Activated T-cell treated with anti-CD3 and anti-CD28 coated beads for 4 hours (primary cell): ENCODE results near the gene TGM2.
"Not testable (repeated sequence)": the region's sequence is repeated elsewhere in the genome, so short reads cannot be mapped to it uniquely, and the experiment has no call there.

Experiments used
- DNase-seq: peaks from one replicate; pipeline ENCODE4 v3.0.0-alpha.2; 2020

The TGM2 gene

DNA sequence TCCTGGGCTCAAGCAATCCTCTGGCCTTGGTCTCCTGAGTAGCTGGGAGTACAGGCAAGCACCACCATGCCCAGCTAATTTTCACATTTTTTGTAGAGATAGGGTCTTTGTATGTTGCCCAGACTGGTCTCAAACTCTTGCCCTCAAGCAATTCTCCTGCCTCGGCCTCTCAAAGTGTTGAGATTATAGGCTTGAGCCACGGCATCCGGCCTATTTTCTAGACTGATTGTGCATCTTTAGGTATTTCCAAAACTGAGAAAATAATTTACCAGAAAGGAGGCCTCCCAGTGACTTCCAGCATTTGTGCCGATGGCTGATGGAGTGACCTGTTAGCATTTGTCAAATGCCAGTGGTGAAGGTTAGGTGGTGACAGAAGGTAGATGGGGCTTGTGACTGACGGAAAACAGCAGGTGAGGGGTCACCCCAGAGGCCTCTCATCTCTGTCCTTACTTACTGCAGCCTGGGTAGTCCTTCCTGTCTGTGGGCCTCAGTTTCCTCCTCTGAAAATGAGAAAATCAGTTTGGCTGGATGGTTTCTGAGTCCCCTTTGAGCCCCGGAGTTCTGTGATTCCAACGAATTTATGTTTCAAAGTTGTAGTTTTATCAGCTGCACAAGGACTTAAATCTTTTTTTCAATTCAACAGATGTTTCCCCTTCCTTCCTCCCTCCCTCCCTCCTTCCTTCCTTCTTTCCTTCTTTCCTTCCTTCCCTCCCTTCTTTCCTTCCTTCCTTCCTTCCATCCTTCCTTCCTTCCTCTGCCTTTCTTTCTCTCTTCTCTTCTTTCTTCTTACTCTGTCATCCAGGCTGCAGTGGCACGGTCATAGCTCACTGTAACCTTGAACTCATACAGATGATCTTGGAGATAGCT is 53.5 kb downstream of the TGM2 start:
- DNase-seq: no peak

DNA sequence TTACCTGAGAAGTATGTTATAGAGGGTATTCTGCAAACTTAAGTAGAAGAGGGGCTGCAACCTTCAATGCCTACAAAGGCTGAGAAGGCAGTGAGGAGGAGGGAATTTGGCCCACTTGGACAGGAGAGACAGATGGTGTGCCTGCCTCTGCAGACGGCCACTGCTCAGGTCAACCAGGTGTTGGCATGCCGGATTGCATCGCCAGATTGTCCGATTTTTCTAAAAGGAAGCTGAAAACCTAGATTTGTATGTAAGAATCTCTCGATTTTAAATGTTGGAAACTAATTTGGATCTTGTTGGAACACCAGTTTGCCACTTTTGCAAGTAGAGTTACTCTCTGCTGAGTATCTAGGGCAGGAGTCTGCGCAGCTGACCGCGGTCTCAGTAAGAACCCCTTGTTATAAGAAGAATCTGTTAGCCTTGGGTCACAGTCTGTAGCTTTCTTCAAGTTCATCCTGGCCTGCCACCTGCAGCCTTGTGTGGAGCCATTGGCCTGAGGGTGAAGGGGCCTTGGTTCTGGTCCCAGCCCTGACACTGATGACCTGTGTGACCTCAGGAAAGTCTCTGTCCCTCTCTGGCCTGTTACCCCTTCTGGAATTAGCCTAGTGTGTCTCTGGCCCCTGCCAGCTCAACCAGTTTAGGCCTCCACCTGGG is 54.4 kb downstream of the TGM2 start:
- DNase-seq: no peak

DNA sequence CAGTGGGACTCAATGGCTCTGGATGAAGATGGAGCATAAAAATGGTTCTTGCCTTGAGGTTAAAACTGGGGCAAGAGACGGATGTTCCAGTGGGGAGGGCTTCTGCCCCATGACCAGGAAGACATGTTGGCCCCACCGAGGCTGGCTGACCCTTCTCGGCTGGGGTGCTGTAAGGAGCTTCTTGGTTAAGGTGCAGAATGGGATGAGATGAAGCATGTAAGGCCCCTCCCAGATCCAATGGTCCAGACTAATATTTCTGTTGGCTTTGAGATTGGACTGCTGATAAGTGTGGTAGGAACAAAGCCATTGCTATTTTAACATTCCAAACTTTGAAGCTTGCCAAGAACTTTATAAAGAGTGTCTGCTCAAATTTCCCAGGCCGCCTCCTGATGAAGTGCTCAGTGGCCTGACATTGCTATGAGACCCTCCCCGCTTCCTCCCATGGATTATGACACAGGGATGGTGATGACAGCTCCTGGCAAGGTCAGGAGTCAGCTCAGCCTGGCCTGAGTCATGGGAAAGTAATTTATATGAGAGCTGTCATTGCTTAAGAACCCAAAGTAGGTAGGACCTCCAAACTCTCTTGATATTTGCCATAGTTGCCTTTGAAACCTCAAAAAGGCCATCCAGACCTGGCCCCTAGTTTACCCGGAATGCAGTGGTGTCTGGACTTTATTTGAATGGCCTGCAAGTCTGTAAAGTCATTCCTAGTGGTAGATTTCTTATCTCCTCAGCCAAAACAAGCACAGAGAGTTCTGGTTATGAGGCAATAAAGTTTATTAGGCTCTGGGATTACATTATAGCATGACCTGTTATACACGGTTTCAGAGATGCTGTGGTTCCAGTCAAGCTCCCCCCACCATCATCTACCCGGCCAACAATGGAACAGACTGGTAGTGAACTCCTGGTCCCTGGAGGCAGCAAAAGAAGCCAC is 55.2 kb downstream of the TGM2 start:
- DNase-seq: no peak

DNA sequence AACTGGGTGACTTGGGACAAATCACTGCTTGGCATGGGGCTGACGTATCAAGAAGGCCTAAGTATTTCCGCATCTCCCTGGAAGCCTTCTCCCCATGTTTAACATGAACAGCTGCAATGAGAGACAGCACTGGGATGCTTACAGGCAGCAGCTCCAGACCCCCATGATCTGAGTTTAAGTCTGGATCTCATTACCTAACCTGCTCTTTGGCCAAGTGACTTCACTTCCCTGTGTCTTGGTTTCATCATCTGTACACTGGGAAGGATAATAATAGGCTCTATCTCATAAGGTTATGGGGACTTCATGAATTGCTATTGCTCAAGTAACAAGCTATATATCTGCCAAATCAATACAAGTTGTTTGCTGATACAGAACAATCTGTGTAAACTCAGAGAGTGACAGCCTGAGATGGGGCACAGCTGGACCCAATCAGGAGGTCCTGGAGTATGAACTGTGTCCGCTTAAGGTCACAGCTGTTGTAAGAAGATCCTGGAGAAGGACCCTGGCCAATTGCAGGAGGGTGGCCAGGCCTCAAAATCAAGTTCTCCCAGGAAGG is 56.0 kb downstream of the TGM2 start:
- DNase-seq: no peak

DNA sequence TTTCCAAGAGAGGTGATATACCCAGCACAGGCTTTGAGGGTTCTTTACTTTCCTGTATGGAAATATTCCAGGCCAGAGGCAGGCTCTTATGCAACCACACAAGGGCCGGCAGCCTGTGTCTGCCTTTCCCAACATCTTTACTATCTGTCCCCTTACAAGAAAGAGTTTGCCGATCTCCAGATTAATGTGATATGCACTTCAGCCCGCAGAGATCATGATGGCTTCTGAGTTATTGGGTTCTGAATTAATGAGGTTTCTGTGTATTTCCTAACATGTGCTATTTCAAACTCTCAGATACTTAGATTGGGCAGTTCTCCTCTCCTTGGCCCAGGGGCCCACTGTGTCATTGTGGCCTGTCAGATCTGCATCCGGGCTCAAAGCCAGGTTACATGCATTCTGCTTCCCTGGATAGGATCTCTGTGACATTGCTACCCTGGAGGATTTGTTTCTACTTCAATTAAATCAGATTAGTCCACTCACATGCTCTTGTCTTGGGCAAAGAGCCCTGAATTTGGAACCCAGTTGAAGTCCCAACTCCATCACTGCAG is 56.6 kb downstream of the TGM2 start:
- DNase-seq: no peak

DNA sequence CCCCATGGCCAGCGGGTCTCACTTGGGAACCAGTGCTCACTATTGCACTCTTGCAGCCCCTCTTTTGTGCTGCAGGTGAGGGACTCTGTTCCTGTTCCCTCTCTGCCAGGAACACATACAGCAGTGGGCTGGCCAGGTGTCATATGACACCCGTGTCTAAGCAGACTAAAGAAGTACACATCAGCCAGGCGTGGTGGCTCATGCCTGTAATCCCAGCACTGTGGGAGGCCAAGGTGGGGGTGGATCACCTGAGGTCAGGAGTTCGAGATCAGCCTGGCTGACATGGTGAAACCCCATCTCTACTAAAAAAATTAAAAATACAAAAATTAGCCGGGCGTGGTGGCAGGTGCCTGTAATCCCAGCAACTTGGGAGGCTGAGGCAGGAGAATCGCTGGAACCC is 57.2 kb downstream of the TGM2 start:
- not testable (repeated sequence) for DNase-seq

DNA sequence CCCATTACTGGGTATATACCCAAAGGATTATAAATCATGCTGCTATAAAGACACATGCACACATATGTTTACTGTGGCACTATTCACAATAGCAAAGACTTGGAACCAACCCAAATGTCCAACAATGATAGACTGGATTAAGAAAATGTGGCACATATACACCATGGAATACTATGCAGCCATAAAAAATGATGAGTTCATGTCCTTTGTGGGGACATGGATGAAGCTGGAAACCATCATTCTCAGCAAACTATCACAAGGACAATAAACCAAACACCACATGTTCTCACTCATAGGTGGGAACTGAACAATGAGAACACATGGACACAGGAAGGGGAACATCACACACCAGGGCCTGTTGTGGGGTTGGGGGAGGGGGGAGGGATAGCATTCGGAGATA is 57.7 kb downstream of the TGM2 start:
- DNase-seq: not testable (repeated sequence)

DNA sequence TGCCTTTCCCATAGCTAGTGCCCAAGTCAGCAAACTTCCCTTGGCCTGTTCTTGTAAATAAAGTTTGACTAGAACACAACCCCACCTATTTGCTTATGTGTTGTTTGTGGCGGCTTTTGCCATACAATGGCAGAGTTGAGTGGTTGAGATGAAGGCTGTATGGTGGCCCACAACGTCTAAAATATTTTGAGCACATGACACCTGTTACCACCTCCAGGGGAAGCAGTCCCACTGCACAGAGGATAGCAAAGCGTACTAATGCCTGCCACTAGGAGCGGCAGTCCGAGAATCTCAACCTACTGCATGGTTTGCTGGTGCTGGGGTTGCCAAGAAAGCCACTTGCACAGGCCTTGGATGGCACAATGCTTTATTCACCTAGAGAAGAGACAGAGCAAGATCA is 58.6 kb downstream of the TGM2 start:
- DNase-seq: no peak

DNA sequence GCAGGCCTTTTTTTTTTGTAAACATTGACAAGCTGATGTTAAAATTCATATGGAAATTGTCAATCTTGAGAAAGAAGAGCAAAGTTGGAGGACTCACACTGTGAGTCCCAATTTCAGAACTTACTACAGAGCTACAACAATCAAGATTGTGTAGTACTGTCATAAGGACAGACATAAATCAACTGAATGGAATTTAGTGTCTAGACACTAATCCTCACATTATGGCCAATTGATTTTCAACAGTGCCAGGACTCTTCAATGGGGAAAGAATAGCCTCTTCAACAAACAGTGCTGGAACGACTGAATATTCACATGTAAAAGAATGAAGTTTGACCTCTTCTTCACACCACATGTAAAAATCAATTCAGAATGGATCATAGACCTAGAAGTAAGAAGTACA is 60.8 kb downstream of the TGM2 start:
- no peak for DNase-seq

DNA sequence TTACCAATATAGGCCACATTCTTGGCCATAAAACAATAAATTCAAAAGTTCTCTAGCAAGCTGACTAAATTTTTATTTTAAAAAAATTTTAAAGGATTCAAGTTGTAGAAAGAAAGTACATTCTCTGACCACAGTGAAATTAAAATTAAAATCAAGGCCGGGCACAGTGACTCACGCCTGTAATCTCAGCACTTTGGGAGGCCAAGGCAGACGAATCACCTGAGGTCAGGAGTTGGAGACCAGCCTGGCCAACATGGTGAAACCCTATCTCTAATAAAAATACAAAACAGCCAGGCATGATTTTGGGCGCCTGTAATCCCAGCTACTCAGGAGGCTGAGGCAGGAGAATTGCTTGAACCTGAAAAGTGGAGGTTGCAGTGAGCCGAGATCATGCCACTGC is 62.9 kb downstream of the TGM2 start:
- DNase-seq: not testable (repeated sequence)

DNA sequence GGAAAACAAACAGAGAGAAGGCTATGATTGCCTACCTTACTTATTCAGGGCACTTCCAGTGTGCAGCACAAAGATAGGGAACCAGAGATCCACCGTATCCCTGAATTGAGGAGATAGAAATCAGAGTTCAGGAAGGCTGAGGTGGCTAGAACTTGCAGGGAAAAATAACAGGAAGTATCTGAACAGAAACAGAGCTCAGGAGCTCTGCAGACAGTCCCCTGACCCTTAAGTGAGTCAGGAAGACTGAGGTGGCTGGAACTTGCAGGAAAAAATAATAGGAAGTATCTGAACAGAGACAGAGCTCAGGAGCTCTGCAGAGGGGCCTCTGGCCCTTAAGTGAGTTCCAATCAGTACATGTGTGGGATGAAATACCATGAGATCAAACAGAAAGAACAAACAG is 66.1 kb downstream of the TGM2 start:
- DNase-seq: no peak

DNA sequence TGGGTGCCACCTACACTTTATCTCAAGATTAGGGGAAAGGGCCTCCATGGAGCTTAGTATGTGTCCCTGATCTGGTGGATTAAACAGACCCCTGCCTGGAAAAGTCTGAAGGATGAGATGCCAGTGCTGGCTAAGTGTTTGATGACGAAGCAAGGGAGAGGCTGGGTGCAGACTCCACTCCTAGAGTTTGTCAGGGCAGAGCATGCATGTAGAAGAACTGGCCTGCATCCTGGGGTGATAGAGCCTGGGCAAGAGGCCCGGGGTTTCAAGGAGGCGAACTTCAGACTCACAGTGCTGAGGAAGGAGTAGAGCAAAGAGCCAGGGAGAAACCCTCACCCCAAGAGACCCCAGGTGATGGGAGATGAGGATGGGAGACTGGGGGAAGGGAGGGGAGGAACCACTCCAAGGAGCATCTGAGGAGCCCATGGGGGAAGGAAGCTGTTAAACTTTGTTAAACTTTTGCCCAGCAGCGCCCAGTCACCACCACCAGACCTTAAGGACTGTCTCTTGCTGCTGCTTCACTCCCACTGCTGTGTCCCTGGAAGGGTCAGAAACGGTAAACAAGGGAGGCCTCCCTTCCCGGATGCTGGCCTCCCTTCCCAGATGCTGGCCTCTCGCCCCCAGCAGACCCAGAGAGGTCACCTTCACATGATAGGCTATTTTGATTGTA is 69.9 kb downstream of the TGM2 start:
- no peak for DNase-seq

DNA sequence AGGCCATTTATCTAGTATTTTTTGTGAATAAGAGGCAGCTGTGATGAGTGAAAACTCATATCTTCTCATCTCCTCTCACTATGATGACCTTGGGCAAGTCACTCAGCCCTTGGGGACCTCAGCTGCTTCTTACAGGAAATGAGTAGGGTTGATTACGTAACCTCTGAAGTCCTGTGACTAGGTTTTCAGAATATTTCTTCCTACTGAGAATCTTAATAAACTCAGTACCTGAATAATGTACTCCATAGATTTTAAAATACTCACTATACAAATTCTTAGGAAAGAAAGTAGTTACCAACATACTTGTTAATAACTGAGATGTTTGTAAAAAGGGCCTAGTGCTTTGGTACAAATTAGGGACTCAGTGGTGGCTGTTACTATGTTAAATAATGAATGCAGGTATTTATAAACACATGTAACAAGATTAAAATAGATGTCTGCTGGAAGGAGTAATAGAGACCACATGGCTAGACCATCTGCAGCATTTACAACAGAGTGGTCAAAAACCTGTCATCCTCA is 70.6 kb downstream of the TGM2 start:
- DNase-seq: no peak

DNA sequence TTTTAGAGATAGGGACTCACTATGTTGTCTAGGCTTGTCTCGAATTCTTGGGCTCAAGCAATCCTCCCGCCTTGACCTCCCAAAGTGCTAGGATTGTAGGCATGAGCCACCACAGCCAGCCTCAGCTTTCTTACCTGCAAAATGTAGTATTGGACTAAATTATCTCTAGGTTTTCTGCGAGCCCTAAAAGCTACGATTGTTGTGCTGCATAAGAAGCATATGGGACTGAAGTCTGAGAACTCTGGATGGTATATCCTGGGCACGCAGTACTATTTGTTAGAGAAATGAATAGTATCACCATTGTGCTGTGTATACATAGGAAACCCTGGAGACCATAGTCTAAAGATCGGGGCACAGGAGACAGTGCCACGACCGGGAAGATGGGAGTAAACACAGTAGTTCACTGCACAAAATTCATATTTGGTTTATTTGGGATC is 71.4 kb downstream of the TGM2 start:
- DNase-seq: no peak

DNA sequence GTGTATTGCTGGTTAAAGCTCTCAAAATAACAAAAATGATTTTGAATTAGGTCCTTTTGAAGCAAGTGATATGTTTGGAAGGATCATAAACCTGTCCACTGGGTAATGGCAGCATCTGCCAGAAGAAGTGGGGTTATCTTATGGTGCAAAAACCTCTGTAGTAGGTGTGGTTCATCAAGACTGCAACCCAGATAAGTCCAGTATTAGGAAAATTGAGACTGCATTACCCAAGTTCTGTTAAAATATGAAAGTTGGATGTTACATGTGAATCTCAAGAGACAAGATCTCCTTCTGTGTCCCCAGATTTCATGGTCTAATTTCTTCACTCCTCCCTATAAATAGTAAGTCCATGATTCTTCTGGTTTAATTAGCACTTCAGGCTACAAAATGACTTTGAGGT is 72.2 kb downstream of the TGM2 start:
- DNase-seq: no peak

DNA sequence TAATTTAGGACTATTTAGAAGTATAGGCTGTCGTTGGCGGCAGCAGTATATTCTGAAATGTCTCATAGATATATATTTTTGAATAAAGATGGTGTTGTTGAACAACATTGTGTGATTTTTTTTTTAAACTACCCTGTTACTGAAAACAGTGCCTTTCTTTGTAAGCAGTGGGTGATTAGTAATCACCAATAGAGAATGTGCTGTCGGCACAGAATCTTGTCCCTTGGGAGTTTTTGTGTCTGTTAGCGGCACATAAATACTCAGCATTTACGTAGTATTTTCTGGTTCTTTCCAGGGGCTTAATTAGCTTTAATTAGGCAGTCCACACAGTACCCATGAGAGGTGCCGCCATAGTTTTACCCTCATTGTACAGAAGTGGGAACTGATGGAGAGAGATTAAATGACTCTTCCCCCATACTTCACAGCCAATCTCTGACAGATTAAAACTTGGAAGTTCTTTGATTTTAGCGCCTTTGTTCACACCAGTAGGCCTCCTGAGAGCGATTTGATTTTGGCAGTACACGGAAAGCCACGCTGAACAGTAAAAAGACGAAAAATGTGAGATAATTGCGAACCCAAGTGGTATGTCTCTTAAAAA is 72.7 kb downstream of the TGM2 start:
- no peak for DNase-seq

DNA sequence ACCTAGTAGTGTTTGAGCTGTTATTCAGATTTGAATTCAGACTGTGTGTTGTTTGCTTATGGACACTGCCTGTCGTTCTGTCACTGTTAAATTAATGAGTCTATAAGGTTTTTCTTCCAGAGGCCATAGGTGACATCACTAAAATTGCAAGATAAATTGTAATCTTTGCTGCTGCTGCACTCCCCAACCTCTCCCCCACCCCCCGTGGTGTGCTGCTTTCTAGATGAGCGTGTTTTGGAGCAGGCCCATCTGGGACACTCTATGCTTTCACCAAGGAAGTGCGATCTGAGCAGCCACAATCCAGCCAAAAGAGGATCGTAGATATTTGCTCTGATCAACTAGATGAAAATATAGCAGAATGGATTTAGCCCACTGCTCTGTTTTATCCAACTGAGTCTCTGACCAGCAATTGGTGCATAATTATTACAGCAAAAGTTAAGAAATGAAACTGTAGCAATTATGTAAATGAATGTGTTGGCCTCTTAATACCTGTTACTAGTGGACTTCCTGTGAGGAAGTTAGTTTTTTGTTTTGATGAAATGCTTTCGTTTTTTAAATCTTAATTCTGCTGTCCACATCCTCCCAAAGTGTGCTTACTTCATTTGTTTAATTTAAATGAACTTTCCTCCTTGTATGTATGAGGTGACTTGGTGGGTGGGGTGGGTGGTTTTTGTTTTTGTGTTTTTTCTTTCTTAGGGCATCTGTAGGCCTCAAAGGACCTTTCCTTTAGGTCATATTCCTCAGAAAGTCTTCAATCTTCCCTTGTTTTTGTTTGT is 73.4 kb downstream of the TGM2 start:
- DNase-seq: no peak

DNA sequence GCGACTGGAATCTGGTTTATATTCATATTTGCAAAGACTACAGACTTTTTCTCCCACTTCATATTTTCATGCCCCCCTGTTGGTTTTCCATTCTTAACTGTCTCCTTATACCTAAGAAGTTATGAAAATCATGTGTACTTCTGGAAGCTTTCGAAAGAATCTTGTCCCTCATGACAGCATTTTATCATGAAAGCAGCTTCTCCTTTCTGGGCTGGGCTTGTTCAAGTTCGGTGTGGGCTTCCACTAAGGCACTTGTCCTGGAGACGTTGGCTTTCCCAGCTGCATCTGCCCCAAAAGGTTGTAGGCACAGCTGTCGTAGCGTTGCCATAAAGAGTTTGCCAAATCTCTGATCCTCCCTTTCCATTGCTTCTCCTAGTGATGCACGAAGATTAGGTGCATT is 75.0 kb downstream of the TGM2 start:
- no peak for DNase-seq

DNA sequence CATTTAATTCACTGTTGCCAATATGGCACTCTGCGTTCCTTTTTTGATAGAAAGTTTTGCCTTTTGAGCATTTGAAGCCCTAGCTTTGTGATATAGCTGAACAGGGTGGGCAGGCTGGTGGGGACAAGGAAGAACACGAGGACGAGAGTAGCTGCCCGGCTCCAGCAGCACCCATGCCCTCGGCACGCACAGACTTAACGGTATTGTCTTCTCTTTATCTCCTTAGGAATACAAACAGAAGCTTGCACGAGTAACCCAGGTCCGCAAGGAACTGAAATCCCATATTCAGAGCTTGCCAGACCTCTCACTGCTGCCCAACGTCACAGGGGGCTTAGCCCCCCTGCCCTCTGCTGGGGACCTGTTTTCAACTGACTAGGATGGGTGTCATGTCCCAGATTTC is 75.6 kb downstream of the TGM2 start:
- DNase-seq: no peak

DNA sequence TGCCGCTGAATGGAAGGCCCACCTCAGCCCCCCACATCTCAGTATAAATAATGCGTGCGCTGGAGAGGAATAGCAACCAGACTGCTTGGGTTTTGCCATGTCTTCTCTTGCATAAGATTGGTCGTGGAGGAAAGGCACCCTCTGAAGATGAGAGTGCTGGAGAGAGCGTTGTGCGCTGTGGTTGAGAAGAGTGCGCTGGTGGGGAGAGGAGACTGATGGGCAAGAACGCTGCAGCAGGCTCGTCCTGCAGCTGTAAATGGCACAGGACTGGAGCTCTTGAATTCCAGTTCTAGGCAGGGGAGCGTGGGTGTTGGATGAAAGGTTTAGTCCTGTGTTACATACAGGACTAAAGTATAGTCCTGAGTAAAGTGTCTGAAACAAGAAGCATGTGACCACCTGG is 80.0 kb downstream of the TGM2 start:
- no peak for DNase-seq
